Left colon (tissue), 2 donors: ENCODE data around the gene ATXN7L2. TPM values are rescaled to one million over a fixed set of nuclear protein-coding genes. Genes with fewer than 3 reads are reported as not detected.
"Not testable (repeated sequence)": the region's sequence is repeated elsewhere in the genome, so short reads cannot be mapped to it uniquely, and the experiment has no call there.

Source experiments
- ATAC-seq: fragments of 200-7000 bp; cut with Tn5 transposase; one replicate; pipeline ENCODE4 v1.9.1; 2020; ENCODE audit warnings: mild to moderate bottlenecking, moderate library complexity
- DNase-seq, 2 donors: peaks; one replicate each; pipeline ENCODE4 v3.0.0-alpha.2; 2020
- intact Hi-C, 2 donors: fragments of 100-400 bp; cut with DNase I in 1 of 2; cut with micrococcal nuclease in 1 of 2; formaldehyde crosslinking; loops; one replicate each; pipeline versions ENCODE4 v1.11.2 to v1.14.0; 2022; cut with DNase I, micrococcal nuclease
- long read RNA-seq: library from polyadenylated mRNA; unstranded; transcript quantifications from one replicate; pipeline ENCODE4 v2.0.0, GENCODE V29; 2021
- total RNA-seq, 2 donors: library from RNA; stranded (reverse); fragmentation: NEBNext Ultra II Directional; extraction: Animal tissue kit (Norgen Biotek cat#: 25700); gene quantifications; one replicate each; pipeline ENCODE4 v1.2.1, GENCODE V29; 2021
- donor health status: DM: no; HTN: no; CAD: no.
- donor health status: DM: yes; HTN: yes; CAD: no.

The ATXN7L2 gene
- 1 to 10 TPM; 1.8 to 1.9 TPM for total RNA-seq
- long read RNA-seq, partial matches to known transcripts: 1 of 2 reads
- long read RNA-seq, other reads (novel, unspliced or antisense): 1 of 2 reads

DNA sequence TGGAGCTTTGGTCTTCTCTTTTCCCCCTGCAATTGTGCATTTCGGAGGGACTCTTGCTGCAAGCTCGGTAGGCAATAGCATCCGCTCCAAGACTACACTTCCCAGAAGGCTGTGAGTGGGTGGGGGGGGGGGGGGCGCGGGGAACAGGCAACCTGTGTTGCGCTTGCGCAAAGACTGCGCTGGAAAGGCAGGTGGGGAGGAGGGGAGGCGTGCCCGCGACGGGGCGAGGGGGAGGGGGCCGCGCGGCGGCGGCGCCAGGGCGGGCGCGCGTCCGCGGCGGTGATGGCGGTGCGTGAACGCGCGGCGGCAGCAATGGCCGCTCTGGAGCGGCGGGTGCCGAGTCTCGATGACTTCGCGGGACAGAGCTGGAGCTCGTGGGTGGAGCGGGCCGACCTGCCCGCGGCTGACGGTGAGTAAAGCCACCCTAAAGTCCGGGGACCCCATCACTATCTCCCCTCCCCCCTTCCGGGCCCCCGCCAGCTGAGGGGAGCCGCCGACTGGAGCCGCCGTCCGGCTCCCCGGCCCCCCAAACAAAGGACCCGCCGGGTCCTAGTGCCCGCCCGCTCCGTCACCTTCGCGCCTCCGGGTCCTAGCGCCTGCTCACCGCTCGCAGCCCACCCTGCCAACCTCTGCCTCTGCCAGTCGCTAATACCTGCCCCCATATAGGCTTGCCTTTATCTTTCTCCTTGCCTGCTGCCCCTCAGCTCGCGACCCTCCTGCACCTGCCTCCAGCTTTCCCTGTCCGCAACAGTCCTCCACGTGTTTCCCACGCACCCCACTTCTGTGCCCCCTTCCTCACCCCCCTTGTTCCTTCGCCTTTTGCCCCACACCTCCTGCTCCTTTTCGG is at the start of gene ATXN7L2:
Gene ATXN7L2, plus strand, starts transcription at position 234 of the 847 bp plus-strand sequence. Its CDS starts 49 bp downstream, at position 283.
- ATAC-seq (peak; percentile 92), DNase-seq (peak; percentile 91)
- intact Hi-C loops: no loop called here

GRCh38 chr1:109434484-109434883 is 49.2 kb upstream of the ATXN7L2 start:
- intact Hi-C loops: no loop called here
- no peak for DNase-seq

GRCh38 chr1:109438798-109439297 is 44.9 kb upstream of the ATXN7L2 start:
- DNase-seq (no peak), ATAC-seq (no peak)
- intact Hi-C loops: no loop called here

More at GRCh38 chr1:109434484-109434883, 49.2 kb upstream of the ATXN7L2 start:
- ATAC-seq: no peak

GRCh38 chr1:109441069-109441468 is 42.6 kb upstream of the ATXN7L2 start:
- DNase-seq (no peak), ATAC-seq (no peak)
- intact Hi-C loops: no loop called here

GRCh38 chr1:109443476-109443875 is 40.2 kb upstream of the ATXN7L2 start:
- intact Hi-C loops: no loop called here
- ATAC-seq (no peak), DNase-seq (no peak)

DNA sequence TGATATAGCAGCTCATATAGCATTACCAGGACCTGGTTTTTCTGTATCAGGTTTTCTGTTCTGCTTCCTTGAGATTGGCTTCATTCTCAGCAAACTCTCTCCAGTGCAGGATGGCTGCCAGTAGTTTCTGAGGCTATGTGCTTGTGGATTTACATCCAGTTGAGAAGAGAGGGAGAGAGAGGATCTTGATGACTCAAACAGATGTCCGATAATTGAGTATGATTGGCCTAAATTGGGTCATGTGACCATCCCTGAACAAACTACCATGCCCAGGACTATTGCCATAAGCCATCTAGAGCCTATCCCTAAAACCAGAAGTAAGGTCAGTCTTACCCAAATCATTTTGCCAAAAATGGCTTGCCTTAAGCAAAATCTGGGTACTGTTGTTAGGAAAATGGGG is 39.4 kb upstream of the ATXN7L2 start:
- no peak for ATAC-seq
- DNase-seq: no peak
- intact Hi-C loops: no loop called here

GRCh38 chr1:109445949-109446695 is 37.6 kb upstream of the ATXN7L2 start:
- ATAC-seq, intact Hi-C loops, DNase-seq: not testable (repeated sequence)

- ATAC-seq (no peak), DNase-seq (no peak)
- intact Hi-C loops: no loop called here
Measured at GRCh38 chr1:109447524-109447923, 36.2 kb upstream of the ATXN7L2 start.

GRCh38 chr1:109454497-109455133 is 29.1 kb upstream of the ATXN7L2 start:
- intact Hi-C loops: no loop called here
- ATAC-seq (no peak), DNase-seq (no peak)

GRCh38 chr1:109457819-109458218 is 25.9 kb upstream of the ATXN7L2 start:
- intact Hi-C loops: no loop called here
- no peak for ATAC-seq
- DNase-seq: no peak

DNA sequence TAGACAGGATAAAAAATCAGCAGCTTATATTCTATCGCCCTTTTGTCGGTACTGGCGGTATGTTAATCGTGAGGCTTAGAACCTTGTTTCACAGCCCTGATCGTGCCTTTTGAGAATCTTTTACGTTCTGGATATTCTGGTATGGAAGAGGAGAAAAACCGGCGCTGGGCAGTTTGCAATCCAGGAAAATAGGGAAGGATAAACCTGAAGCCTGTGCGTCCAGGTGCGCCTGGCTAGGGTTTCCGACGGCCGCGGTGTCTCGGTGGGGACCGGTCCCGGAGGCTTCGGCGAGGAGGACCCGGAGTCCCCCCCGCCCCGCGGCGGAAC is 17.6 kb upstream of the ATXN7L2 start:
- ATAC-seq: no peak
- intact Hi-C loops: no loop called here
- DNase-seq: no peak

DNA sequence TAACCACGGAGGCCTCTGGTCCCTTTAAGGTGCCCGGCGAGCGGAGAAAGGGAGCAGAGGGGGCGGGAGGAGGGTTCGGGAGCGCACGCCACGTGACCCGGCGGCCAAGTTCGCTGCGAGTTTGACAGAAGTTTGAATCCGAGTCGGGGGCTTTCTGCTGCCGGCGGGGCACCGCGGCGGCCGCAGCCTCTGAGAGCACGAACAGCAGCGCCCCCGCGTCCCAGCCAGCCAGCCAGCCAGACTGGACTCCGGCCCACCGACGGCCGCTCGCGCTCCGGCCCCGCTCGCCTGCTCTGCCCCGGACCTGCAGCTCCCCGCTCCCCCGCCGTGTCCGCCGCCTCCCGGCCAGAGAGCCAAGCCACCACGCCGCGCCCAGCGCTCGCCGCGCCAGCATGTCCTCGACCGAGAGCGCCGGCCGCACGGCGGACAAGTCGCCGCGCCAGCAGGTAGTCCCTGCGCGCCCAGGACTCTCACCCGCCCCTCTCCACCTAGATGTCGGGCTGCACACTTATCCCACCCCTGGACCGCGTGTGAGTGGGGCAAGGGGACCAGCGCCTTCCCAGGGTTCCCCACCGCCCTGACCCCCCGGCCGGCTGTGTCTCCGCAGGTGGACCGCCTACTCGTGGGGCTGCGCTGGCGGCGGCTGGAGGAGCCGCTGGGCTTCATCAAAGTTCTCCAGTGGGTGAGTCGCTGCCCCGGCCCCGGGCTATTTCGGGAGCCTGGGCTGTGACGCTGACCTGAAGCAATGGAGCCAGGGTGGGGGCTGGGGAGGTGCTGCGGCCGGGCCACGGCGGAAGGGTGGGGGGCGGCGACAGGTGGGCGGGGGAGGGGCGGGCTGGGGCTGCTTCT is 17.0 kb upstream of the ATXN7L2 start, which contains the start of gene SYPL2:
Gene SYPL2, plus strand, starts transcription at position 95 of the 849 bp plus-strand sequence. Its CDS starts 298 bp downstream, at position 393.
- intact Hi-C loops: no loop called here
- ATAC-seq: peak; percentile 85
- peak in 1 of 2 donors; percentile 53 for DNase-seq

GRCh38 chr1:109467301-109467777 is 16.4 kb upstream of the ATXN7L2 start:
- intact Hi-C loops: no loop called here
- DNase-seq (no peak), ATAC-seq (peak; percentile 29)

- no peak for ATAC-seq
- intact Hi-C loops: no loop called here
- no peak for DNase-seq
Measured at GRCh38 chr1:109468061-109468460, 15.6 kb upstream of the ATXN7L2 start.

- DNase-seq: no peak
- no peak for ATAC-seq
- intact Hi-C loops: no loop called here
Measured at GRCh38 chr1:109468903-109469302, 14.8 kb upstream of the ATXN7L2 start.

DNA sequence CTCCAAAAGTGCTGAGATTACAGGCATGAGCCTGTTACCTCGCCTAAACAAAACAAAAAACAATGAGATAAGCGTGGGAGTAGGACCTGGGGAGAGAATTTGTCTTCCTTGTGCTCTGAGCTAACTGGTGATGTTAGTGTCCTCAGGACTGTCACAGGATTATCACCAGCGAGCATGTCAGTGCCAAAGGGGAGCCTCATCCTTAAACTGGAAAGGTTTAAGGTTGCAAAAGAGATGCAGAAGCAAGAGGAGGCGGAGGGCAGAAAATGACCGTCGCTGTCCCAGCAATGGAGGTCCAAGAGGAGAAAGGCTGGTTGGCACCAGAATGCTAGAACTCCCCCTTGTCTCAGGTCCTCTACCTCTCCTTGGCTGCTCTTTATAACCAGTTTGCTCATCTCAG is 13.5 kb upstream of the ATXN7L2 start:
- ATAC-seq: no peak
- intact Hi-C loops: no loop called here
- DNase-seq: no peak

- DNase-seq (no peak), ATAC-seq (no peak)
- intact Hi-C loops: no loop called here
Measured at GRCh38 chr1:109472779-109473178, 10.9 kb upstream of the ATXN7L2 start.
